Neural crest cell (in vitro differentiated cells): ENCODE data around the gene EXTL2. TPM values are rescaled to one million over a fixed set of nuclear protein-coding genes. Genes with fewer than 3 reads are reported as not detected.

ENCODE experiments used
- DNase-seq: peaks from one replicate; pipeline ENCODE4 v3.0.0; 2021; ENCODE audit warnings: low read depth, mixed read lengths, low spot score
- H3K27ac Mint-ChIP-seq: one replicate; pipeline ENCODE4 v1.8.0; 2021; ENCODE audit warnings: mild to moderate bottlenecking, mixed read lengths; ENCODE audit not compliant: unreplicated experiment
- H3K27me3 Mint-ChIP-seq: 2 replicates; pipeline ENCODE4 v1.8.0; 2021; ENCODE audit warnings: low read depth, mild to moderate bottlenecking, mixed read lengths
- H3K36me3 Mint-ChIP-seq: 2 replicates; pipeline ENCODE4 v1.8.0; 2021; ENCODE audit warnings: low read depth, mild to moderate bottlenecking, mixed read lengths
- H3K4me1 Mint-ChIP-seq: 2 replicates; pipeline ENCODE4 v1.8.0; 2021; ENCODE audit warnings: mixed read lengths
- H3K4me3 Mint-ChIP-seq: one replicate; pipeline ENCODE4 v1.8.0; 2021; ENCODE audit warnings: mild to moderate bottlenecking, mixed read lengths
- H3K9me3 Mint-ChIP-seq: 2 replicates; pipeline ENCODE4 v1.8.0; 2021; ENCODE audit warnings: mixed read lengths
- total RNA-seq: library from RNA; stranded (reverse); gene quantifications from 2 replicates; pipeline ENCODE4 v1.2.1, GENCODE V29; 2021
- TF ChIP-seq, protein P1 (sequence below): fragments of 200-600 bp; sonication (generic); conservative IDR thresholded peaks from 2 replicates; pipeline ENCODE4 v1.5.0; 2021; ENCODE audit warnings: antibody characterized with exemption, mild to moderate bottlenecking

EXTL2 gene
- total RNA-seq, 1 donor from 2014 or later = 52.3 TPM

DNA sequence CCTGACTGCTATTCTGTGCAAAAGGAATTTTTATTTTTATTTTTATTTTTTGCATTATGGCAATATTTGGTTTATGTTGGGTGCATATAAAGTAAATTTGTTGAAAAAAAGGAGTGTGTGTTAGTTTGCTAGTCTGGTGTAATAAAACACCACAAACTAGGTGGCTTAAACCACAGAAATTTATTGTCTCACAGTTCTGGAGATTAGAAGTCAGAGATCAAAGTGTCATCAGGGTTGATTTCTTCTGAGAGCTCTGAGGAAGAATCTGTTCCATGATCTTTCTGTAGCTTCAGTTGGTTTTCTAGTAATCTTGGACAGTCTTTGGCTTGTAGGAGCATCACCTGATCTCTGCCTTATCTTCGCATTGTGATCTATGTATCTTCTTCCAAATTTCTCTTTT is 7.7 kb upstream of the EXTL2 start:
- Mint-ChIP-seq H3K4me1 (peaks cover 10% of the 10 kb centered on the region), H3K27ac (no peak overlapping the region), H3K4me3 (no peak overlapping the region), H3K9me3 (peaks cover 5% of the 10 kb centered on the region), H3K36me3 (peaks cover 36% of the 10 kb centered on the region), H3K27me3 (no peaks in the 10 kb centered on the region)
- TF ChIP-seq, protein P1, sequence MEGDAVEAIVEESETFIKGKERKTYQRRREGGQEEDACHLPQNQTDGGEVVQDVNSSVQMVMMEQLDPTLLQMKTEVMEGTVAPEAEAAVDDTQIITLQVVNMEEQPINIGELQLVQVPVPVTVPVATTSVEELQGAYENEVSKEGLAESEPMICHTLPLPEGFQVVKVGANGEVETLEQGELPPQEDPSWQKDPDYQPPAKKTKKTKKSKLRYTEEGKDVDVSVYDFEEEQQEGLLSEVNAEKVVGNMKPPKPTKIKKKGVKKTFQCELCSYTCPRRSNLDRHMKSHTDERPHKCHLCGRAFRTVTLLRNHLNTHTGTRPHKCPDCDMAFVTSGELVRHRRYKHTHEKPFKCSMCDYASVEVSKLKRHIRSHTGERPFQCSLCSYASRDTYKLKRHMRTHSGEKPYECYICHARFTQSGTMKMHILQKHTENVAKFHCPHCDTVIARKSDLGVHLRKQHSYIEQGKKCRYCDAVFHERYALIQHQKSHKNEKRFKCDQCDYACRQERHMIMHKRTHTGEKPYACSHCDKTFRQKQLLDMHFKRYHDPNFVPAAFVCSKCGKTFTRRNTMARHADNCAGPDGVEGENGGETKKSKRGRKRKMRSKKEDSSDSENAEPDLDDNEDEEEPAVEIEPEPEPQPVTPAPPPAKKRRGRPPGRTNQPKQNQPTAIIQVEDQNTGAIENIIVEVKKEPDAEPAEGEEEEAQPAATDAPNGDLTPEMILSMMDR = no peak
- no peak for DNase-seq

DNA sequence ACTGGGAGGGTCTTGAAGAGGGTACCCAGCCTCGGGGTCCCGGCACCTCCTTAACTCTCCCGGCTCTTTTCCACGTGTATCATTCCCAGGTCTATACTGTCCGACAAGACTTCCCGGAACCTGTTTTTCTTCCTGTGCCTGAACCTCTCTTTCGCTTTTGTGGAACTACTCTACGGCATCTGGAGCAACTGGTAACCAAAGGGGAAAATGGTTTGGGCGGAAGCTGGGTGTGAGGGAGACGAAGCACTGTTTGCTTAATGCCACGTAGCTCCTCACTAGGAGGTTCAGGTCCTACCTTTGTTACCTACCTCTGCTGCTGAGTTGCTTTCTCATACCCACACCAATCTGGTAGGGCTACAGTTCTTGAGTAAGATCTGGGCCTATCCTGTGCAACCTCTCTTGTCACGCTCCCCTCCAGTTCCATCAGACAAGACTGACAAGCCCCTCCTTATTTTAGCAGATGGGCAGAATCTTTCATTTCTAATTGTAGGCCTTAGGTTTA is 1.9 kb upstream of the EXTL2 start:
- H3K27ac Mint-ChIP-seq = peak overlapping the region; percentile 92
- no peak for DNase-seq
- peaks cover 44% of the 10 kb centered on the region for H3K4me1 Mint-ChIP-seq

DNA sequence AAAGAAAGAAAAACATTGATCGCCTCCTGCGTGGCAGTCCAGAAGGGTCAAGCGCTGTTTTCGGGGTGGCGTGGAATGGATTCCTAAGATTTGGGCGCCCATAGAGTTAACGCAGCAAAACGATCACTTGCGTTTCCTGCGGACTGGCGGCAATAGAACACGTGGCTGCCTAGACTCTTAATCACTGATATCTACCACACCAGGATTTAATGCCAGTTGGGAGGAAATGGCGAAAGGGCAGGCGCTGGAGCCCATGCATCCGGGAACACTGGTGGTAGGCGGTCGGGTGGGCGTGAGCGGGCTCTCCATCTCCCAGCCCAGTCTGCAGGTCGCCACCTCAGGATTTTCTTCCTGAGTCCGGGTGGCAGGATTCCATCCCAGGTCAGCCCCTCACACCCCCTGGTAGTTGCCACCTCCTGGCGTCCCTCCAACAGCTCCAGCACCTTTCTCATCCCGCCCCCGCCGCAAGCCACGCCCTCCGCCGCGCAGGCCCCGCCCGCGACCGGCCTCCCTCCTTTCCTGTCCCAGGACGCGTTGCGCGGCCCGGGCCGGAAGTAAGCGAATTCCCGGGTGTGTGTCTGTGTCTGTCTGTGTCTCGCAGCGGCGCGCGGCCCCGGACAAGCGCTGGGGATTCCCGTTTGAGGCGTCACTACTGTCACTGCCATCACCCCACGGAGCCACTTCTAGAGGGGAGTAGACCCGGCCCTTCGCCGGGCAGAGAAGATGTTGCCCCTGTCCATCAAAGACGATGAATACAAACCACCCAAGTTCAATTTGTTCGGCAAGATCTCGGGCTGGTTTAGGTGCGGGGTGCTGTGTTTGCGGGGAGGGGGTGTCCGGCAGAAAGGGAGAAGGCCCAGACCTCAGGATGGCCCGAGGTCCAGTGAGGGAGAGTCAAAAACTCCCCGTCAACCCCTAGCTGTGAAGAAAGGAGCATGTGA is 1.2 kb upstream of the EXTL2 start, which contains the start of gene SLC30A7:
TSS of gene SLC30A7 (plus strand) at position 551 of the 941 bp plus-strand sequence. CDS start at position 724, 173 bp downstream.
- peak; percentile 87 for DNase-seq
- peaks cover 44% of the 10 kb centered on the region for H3K4me1 Mint-ChIP-seq
- peaks cover 29% of the 10 kb centered on the region for H3K36me3 Mint-ChIP-seq
- TF ChIP-seq, protein P1 = no peak
- H3K27ac Mint-ChIP-seq = peak within 1 kb of the TSS; percentile 92
- peaks cover 9% of the 10 kb centered on the region for H3K9me3 Mint-ChIP-seq
- H3K27me3 Mint-ChIP-seq = no peaks in the 10 kb centered on the region
- H3K4me3 Mint-ChIP-seq = peak within 1 kb of the TSS; percentile 100

More for the DNA sequence above, 1.9 kb upstream of the EXTL2 start:
- Mint-ChIP-seq H3K9me3 (peaks cover 4% of the 10 kb centered on the region), H3K27me3 (no peaks in the 10 kb centered on the region), H3K36me3 (peaks cover 24% of the 10 kb centered on the region), H3K4me3 (peak overlapping the region; percentile 100)
- TF ChIP-seq, protein P1 = no peak

DNA sequence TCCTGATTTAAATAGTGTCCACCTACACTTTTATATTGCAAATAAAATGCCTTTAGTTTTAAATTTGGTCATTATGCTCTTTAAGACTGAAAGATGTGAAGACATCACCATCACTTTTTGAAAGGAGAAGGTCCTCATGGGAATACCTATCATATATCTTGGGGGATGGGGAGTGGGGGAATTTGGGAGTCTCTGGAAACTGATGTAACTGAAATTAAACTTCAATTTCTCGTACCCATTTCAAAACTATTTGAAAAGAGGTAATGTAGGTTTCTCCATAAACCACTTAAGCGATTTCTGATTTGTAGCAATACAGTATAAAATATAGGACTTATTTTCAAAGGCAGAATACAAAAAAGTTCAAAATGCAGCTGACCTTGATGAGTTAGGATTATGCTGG is 924 bp downstream of the EXTL2 start:
- Mint-ChIP-seq H3K4me3 (peak overlapping the region; percentile 100), H3K36me3 (peaks cover 44% of the 10 kb centered on the region), H3K27me3 (no peaks in the 10 kb centered on the region), H3K27ac (no peak overlapping the region), H3K9me3 (peaks cover 18% of the 10 kb centered on the region), H3K4me1 (peaks cover 44% of the 10 kb centered on the region)
- DNase-seq = no peak
- TF ChIP-seq, protein P1 = no peak

DNA sequence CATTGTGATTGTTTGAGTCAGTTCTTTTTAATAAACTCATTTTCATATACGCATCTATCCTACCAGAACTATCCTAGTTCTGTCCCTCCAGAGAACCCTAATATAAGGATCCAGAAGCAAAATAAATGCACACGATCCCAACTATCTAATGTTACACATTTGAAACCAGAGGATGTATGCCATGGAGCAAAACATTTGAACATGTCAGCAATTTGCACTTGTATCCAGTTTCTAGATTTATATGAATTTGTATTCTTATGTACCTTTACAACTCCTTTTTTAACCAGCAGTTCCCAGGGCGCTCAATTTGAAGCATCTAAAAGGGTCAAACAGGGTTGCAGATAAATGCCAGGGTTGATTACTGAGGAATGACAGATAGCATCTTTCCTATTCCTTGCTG is 2.1 kb downstream of the EXTL2 start:
- no peak for DNase-seq
- Mint-ChIP-seq H3K4me1 (peaks cover 35% of the 10 kb centered on the region), H3K27me3 (no peaks in the 10 kb centered on the region), H3K36me3 (peaks cover 54% of the 10 kb centered on the region), H3K27ac (no peak overlapping the region), H3K9me3 (peaks cover 22% of the 10 kb centered on the region), H3K4me3 (peak overlapping the region; percentile 100)
- TF ChIP-seq, protein P1 = no peak
